Ectodermal cell (in vitro differentiated cells): Measurements from ENCODE around the gene RAD51B.

Experiments
- H3K27ac ChIP-seq: 2 replicates; pipeline ENCODE4 v1.7.0; 2013; ENCODE audit warnings: mild to moderate bottlenecking, low read depth, low read length; ENCODE audit not compliant: insufficient read depth, poor library complexity, severe bottlenecking
- H3K27me3 ChIP-seq: 2 replicates; pipeline ENCODE4 v1.7.0; 2013; ENCODE audit warnings: mild to moderate bottlenecking, low read length; ENCODE audit not compliant: insufficient read depth, control insufficient read depth, poor library complexity, severe bottlenecking
- H3K36me3 ChIP-seq: one replicate; pipeline ENCODE4 v1.7.0; 2013; ENCODE audit warnings: low read length; ENCODE audit not compliant: control insufficient read depth, insufficient read depth
- H3K4me1 ChIP-seq: one replicate; pipeline ENCODE4 v1.7.0; 2013; ENCODE audit warnings: low read length; ENCODE audit not compliant: control insufficient read depth, insufficient read depth
- H3K4me3 ChIP-seq: 2 replicates; pipeline ENCODE4 v1.7.0; 2013; ENCODE audit warnings: low read depth, low read length, control low read depth; ENCODE audit not compliant: insufficient read depth
- H3K9me3 ChIP-seq: 2 replicates; pipeline ENCODE4 v1.7.0; 2013; ENCODE audit warnings: mild to moderate bottlenecking, low read length, moderate library complexity; ENCODE audit not compliant: control insufficient read depth
- WGBS, 2 experiments: methylation state at CpG; one replicate each; pipeline ENCODE4 v1.1.7; 2013; ENCODE audit warnings: missing lambda C conversion rate in 2 of 2; 5-methylcytosine and 5-hydroxymethylcytosine counted together

The RAD51B gene

DNA sequence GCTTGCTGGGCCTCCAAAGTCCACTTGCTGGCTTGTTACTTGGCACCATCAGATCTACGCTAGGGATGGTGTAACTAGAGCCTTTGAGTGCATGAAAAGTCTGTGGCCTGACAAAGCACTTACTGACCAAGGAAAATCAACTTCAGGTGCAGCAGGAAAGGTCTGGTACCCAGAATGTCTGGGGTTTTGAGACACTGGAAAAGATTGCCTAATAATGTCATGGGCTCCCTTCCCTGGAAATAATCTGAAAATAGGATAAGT is 866.6 kb downstream of the RAD51B start:
- H3K36me3 ChIP-seq = no peaks in the 10 kb centered on the region
- no peaks in the 10 kb centered on the region for H3K9me3 ChIP-seq
- no peaks in the 10 kb centered on the region for H3K27me3 ChIP-seq
- peaks cover 54% of the 10 kb centered on the region for H3K4me1 ChIP-seq
- no peak overlapping the region for H3K27ac ChIP-seq
- 93% methylated on average over 1 of the region's 1 CpG for WGBS, 2 experiments
- no peak overlapping the region for H3K4me3 ChIP-seq

DNA sequence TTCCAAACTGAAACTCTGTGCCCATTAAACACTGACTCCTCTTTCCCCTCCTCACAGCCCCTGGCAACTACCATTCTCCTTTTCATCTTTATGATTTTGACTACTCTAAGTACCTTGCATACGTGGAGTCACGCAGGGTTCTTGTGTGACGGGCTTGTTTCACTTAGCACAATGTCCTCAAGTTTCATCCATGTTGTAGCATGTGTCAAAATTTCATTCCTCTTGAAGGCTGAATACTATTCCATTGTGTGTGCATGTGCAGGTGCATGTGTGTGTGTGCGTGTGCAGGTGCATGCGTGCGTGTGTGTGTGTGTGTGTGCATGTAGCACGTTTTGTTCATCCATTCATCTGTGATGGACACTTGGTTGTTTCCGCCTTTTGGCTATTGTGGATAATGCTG is 867.1 kb downstream of the RAD51B start:
- peaks cover 56% of the 10 kb centered on the region for H3K4me1 ChIP-seq
- no peak overlapping the region for H3K4me3 ChIP-seq
- no peaks in the 10 kb centered on the region for H3K27me3 ChIP-seq
- H3K9me3 ChIP-seq = no peaks in the 10 kb centered on the region
- H3K27ac ChIP-seq = no peak overlapping the region
- WGBS, 2 experiments = 76 to 81% methylated on average over 8 of the region's 8 CpGs
- H3K36me3 ChIP-seq = no peaks in the 10 kb centered on the region

DNA sequence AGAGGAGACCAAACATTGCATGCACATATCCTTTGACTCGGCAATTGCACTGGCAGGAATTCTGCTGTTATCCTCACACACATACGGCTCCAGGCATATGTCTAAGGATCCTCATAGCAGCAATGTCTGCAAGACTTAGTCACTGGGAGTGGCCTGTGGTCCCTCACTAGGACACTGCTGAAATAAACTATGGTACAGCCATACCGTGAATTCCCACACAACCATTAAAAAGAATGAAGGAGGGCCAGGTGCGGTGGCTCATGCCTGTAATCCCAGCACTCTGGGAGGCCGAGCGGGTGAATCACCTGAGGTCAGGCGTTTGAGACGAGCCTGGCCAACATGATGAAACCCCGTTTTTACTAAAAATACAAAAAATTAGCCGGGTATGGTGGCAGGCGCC is 868.2 kb downstream of the RAD51B start:
- Histone ChIP-seq H3K36me3 (no peaks in the 10 kb centered on the region), H3K4me3 (no peak overlapping the region), H3K27ac (no peak overlapping the region), H3K4me1 (peaks cover 55% of the 10 kb centered on the region), H3K9me3 (no peaks in the 10 kb centered on the region), H3K27me3 (no peaks in the 10 kb centered on the region)
- WGBS, 2 experiments = 91 to 93% methylated on average over 11 of the region's 11 CpGs

DNA sequence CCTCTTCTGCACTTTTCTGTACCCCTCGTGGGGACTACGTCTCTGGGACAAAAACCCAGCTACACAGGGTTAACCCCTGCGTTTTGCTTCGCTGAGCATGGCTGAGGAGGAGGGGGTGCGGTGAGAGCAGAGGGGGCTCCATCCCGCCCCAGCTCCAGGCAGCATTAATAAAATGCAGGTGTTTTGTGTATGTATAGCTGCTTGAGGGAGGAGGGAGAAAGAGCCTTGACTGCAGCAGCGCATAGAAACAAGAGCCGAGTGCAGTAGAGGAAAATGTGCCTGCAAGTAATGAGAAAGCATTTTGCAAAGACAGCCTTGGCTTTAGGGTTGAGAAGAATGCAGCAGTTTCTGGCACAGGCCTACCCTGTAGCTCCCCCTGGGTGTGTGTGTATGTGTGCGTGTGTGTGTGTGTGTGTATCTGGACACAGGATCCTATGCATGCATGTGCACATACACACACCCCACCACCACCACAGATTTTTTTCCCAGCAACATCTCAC is 869.3 kb downstream of the RAD51B start:
- Histone ChIP-seq H3K9me3 (no peaks in the 10 kb centered on the region), H3K4me3 (no peak overlapping the region), H3K27me3 (no peaks in the 10 kb centered on the region), H3K4me1 (peaks cover 47% of the 10 kb centered on the region), H3K27ac (no peak overlapping the region), H3K36me3 (no peaks in the 10 kb centered on the region)
- 30 to 37% methylated on average over 8 to 9 of the region's 9 CpGs for WGBS, 2 experiments

DNA sequence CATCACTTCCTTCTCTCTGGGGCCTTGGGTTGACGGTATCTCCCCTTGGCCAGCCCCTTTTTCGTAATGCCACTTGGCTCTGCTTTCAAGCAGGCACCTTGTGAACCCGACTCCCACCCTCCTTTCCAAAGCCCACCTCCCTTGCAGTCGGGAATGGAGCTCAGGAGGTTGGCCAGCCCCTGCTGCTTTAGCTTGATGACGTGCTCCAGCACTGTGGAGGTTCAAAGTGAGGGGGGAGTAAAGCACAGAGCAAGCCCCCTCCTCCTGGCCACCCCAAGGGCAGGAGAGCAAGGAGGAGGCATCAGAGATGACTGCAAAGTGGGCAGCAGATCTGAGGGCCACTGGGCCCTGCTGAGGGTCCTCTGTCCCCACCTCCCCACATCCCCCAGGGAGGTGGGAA is 869.9 kb downstream of the RAD51B start:
- H3K36me3 ChIP-seq = no peaks in the 10 kb centered on the region
- WGBS, 2 experiments = 51 to 53% methylated on average over 5 of the region's 5 CpGs
- no peak overlapping the region for H3K27ac ChIP-seq
- H3K9me3 ChIP-seq = no peaks in the 10 kb centered on the region
- H3K4me3 ChIP-seq = no peak overlapping the region
- H3K4me1 ChIP-seq = peaks cover 44% of the 10 kb centered on the region
- no peaks in the 10 kb centered on the region for H3K27me3 ChIP-seq

DNA sequence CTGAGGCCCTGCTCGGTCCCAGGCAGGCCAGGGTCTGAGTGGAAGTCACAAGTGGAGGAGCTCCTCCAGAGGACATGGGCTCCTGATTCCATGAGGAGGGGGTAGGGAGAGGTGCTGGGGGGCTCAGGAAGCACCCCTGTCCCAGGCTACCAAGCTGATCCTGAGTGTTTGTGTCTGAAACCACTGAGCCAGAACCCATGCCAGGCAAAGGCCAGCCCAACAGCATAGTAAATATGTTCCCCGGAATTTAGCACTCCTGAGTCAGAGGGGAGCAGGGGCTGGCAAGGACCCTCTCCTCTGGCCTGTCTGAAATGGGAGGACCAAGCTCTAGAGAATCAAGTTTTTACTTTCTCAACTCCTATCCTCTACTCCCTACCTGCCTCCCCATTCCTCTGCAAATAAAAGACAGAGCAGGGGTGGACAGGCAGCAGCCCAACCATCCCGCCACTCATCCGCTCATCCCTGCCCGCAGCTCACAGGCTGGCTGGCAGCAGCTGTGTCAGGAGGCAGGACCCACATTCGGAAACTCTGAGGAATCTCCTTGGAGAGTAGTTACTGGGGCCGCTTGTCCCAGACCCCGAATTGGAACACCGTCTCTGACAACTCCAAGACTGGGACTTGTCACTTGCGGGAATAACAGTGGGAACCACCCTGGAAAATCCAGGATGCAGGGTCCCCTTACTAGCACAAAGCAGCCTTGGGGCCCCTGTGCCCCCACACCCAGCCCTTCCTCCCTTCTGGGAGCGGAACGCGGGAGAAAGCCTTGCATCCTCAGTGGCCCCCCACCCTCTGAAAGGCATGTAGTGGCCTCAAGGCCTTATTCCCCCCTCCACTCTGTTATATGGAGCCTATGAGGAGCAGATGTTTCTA is 870.7 kb downstream of the RAD51B start:
- Histone ChIP-seq H3K4me3 (no peak overlapping the region), H3K27me3 (no peaks in the 10 kb centered on the region), H3K27ac (peak overlapping the region; percentile 18), H3K4me1 (peaks cover 39% of the 10 kb centered on the region), H3K9me3 (no peaks in the 10 kb centered on the region), H3K36me3 (no peaks in the 10 kb centered on the region)
- WGBS, 2 experiments = 83 to 84% methylated on average over 13 of the region's 13 CpGs

DNA sequence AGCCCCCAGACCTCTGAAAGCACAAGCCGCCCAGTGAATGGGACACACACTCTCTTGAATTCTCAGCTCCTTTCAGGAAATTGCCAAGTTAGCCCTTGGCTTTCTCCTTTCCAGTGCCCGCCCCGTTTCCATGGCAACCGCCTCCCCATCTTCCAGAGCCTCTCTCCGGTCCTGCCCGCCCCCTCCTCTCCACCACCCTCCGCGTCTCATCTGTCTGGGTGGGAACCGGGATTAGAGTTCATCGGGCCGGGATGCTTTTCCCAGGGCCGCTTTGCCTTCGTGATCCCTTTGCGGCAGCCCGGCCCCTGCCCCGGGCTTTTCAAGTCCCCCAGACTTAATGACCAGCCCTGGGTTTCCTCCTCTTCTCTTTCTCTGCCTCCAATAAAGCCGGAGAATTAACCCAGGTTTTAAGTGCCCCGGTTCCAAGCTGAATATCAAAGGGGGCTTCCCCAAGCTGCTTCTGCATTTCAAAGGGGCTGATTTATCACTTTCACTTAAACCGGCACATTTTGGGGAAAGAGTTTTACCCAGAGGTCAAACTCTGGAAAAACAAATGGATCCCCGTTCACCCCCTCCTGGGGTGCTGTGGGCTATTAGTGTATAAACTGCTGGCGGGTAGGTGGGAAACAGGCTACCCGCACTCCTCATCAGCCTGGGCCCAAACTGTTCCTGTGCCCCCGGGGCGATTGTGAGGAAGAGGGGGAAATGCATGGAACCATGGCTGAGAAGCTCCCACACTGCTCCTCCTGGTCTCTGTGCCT is 871.6 kb downstream of the RAD51B start:
- H3K4me3 ChIP-seq = no peak overlapping the region
- H3K27ac ChIP-seq = peak overlapping the region; percentile 38
- WGBS, 2 experiments = 9 to 12% methylated on average over 24 of the region's 24 CpGs
- no peaks in the 10 kb centered on the region for H3K9me3 ChIP-seq
- no peaks in the 10 kb centered on the region for H3K36me3 ChIP-seq
- no peaks in the 10 kb centered on the region for H3K27me3 ChIP-seq
- peaks cover 39% of the 10 kb centered on the region for H3K4me1 ChIP-seq

DNA sequence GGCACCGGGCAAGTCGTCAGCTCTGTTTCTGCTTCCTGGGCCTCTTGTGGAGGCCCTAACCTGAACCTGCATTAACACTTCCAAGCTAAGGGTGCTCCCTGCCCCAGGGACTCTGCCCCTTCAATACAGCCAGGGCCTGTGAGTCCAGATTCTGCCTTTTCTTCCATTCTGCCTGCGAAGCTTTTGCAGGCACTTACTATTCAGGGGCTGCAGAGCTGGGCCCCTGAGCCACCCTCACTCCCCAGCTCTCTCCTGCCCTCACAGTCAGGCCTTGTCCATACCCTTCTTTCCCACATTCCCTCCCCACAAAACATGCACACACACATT is 872.2 kb downstream of the RAD51B start:
- Histone ChIP-seq H3K4me1 (peaks cover 39% of the 10 kb centered on the region), H3K27ac (peak overlapping the region; percentile 12), H3K9me3 (no peaks in the 10 kb centered on the region), H3K4me3 (no peak overlapping the region), H3K36me3 (no peaks in the 10 kb centered on the region), H3K27me3 (no peaks in the 10 kb centered on the region)
- WGBS, 2 experiments = 32 to 33% methylated on average over 3 of the region's 3 CpGs

DNA sequence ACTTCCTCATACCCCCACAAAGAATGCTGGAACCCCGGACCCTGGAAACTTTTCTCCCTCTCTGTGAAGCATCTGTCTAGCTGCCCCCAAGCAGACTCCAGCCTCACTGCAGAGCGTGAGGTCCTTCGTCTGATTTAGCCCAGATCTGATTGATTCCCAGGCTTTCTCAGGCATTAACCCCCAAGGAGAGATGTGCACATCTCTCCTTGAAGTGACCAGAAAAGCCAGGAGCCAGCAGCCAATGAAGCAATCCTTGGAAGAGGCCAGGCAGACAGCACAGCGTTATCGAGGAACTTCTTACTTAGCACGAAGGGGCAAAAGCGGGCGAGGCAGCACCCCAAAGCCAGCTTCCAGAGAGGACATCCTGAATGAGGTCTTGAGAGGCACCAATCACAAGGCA is 872.6 kb downstream of the RAD51B start:
- Histone ChIP-seq H3K27me3 (no peaks in the 10 kb centered on the region), H3K9me3 (no peaks in the 10 kb centered on the region), H3K27ac (no peak overlapping the region), H3K4me3 (no peak overlapping the region), H3K4me1 (peaks cover 39% of the 10 kb centered on the region), H3K36me3 (no peaks in the 10 kb centered on the region)
- WGBS, 2 experiments = 88 to 89% methylated on average over 8 of the region's 8 CpGs

DNA sequence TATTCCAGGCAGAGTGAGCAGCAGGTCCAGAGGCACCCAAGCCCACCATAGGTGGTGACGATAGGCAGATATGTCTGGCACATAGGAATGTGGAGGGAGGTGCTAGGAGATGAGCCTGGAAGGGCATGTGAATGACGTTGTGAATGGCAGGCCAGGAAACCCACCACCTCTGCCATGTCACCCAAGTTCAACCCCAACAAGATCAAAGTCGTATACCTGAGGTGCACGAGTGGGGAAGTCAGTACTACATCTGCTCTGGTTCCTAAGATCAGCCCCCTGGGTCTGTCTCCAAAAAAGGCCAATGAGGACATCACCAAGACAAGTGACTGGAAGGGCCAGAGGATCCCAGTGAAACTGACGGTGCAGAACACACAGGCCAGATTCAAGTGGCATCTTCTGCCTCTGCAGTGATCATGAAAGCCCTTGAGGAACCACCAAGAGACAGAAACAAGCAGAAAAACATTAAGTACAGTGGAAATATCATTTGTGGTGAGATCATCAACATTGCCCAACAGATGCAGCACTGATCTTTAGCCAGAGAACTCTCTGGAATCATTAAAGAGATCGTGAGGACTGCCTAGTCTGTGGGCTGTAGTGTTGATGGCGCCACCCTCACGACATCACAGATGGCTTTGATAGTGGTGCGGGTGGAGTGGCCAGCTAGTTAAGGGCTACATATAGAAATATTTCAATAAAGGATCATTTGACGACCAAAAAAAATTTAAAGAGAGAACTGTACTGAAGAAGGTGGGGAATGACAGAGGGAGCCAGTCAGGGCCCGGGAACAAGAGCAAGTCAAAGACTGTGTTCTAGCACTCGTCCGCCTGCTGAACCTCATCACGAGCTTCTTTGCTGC is 873.6 kb downstream of the RAD51B start:
- Histone ChIP-seq H3K27ac (no peak overlapping the region), H3K27me3 (no peaks in the 10 kb centered on the region), H3K9me3 (no peaks in the 10 kb centered on the region), H3K36me3 (no peaks in the 10 kb centered on the region), H3K4me3 (no peak overlapping the region), H3K4me1 (peaks cover 39% of the 10 kb centered on the region)
- WGBS, 2 experiments = 92 to 93% methylated on average over 14 of the region's 14 CpGs
